ENCODE measurements around the gene TCERG1L.

GRCh38 chr10:131275691-131276090, 35.8 kb downstream of the TCERG1L start:
- TF ChIP-seq MXI1 (conservative IDR thresholded peaks at IDR 0.05; ENCODE audit: poor library complexity, severe bottlenecking) (no peak), CTCF (IDR thresholded peaks at IDR 0.05; ENCODE audit: poor library complexity, severe bottlenecking) (no peak), SMC3 (conservative IDR thresholded peaks at IDR 0.05; ENCODE audit: poor library complexity) (no peak), EZH2 (IDR thresholded peaks at IDR 0.05; ENCODE audit: borderline replicate concordance, insufficient read depth, low read length, poor library complexity, severe bottlenecking) (no peak), RAD21 (conservative IDR thresholded peaks at IDR 0.05) (no peak), EP300 (conservative IDR thresholded peaks at IDR 0.05; ENCODE audit: poor library complexity, severe bottlenecking) (no peak)
